Smooth muscle cell of the brain vasculature (primary cell): Measurements from ENCODE around the gene KIF25.

Experiments used
- DNase-seq: peaks from one replicate; pipeline ENCODE4 v3.0.0-alpha.2; 2012; ENCODE audit warnings: low read depth, low spot score

KIF25 gene

DNA sequence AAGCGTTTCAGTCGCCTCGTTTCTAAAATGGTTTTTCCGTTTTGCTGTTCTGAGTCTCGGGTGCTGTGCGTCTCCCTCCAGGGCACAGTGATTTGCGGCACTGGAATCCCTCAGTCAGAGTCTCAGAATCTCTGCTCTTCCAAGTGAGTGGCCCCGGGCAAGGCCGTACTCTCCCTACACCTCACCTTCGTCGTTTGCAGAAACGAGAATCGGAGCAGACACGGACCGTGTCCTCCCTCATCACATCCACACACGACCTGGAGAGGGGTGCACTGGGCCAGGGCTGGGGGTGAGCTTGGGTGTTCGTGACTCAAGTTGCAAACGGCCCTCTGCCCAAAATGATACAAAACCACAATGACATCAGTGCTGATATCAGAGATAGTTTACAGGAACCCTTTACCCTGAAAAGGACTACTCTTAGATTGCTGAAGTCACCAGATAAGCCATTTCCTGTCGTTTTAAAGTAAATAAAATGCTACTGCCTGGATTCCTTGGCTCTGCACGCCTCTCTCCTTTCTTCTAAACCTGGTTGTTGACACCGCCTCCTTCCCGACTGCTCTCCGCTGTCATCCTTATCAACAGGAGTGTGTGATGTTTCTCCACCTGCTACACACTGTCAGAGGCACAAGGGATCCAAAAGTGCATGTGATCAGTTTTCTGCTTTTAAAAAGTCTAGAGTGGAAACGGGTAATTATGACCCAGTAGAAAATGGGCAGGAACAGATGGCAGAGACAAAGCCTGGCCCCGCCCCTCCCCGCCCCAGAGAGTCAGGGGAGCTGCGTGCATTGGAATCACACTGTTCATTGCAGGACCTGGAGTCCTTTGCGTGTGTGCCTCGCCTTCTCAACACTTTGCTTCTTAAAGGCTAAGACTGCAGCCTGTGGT is 38.4 kb downstream of the KIF25 start:
- DNase-seq: no peak

- DNase-seq: no peak
These were observed 39.8 kb downstream of the KIF25 start for GRCh38 chr6:168037242-168037641.

DNA sequence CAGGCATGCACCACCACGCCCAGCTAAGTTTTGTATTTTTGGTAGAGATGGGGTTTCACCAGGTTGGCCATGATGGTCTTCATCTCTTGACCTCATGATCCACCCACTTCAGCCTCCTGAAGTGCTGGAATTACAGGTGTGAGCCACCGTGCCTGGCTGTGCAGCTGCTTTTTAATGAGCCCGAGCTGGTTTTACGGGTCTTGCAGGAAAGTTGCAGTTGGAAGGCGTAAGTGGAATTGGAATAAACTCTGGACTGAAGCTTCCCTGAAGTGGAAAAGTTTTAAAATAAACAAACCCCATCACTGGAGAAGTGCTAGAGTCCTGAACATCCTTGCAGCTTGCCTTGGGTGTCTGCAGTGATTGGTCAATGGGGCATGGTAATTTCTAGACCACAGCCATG is 40.4 kb downstream of the KIF25 start:
- no peak for DNase-seq

DNA sequence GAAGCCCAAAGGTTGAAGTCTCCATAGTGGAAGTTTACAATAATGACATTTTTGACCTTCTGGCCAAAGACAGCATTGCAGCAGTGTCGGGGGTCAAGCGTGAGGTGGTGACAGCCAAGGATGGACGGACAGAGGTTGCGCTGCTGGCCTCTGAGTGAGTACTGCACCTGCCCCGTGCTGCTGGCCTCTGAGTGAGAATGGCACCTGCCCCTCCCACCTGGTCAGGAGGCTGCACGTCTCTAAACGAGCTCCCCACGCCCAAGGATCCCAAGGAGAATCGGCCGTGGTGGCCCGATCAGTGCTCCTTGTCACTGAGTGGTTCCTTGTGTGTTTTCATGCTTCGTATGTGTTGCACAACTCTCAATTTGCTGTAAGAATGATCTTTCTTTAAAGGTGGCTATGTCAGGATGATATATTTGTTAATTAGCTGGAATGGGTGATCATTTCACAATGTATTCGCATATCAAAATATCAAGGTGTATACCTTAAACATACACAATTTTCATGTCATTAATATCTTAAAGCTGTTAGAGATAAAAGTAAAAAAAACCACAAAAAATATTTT is 41.2 kb downstream of the KIF25 start:
- DNase-seq: no peak

DNA sequence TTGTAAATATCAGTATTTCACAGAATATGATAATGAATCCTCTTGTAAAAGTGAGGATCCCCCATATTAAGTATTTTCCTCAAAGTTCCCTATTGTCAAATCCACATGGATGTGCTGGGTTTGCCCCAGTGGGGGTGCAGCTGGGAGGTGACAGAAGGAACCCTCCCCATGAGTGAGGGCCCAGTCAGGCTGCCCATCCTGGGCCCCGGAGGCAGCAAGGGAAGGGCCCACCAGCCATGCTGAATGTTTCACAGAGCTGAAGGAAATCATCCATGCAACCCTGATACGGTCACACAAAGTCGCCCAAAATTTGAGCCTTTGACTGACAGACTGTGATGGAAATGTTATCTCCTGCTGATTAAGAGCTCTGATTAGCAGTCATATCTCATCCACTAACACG is 41.8 kb downstream of the KIF25 start:
- no peak for DNase-seq

- no peak for DNase-seq
These were observed 42.4 kb downstream of the KIF25 start for GRCh38 chr6:168039849-168040248.

DNA sequence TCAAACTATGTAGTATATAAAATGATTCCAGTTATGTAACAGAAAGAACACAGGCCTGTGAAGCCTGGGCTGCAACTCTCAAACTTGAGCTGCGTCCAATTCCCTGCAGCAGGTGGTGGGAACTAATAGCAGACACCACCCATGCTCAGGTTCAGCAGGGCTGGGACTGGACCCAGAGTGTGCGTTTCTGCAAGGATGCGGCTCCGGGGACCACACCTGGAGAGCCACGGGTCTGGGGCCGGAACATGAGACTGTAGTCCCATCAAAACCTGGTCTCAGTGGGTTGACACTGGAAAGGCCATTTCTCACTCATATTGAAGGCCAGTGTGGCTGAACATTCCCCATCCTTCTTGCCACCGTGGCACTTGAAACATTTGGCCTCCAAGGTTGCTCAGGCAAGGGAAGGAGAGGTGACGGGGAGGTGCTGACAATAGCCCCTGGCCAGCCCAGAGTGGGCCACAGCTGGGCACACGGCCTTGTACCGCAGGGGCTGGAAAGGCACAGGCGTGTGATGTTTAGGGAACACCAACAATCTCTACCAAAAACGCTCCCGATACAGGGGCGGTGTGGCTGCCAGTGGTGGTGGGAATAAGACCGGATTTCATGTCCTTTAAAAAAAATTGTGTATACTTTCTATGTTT is 43.5 kb downstream of the KIF25 start:
- no peak for DNase-seq

DNA sequence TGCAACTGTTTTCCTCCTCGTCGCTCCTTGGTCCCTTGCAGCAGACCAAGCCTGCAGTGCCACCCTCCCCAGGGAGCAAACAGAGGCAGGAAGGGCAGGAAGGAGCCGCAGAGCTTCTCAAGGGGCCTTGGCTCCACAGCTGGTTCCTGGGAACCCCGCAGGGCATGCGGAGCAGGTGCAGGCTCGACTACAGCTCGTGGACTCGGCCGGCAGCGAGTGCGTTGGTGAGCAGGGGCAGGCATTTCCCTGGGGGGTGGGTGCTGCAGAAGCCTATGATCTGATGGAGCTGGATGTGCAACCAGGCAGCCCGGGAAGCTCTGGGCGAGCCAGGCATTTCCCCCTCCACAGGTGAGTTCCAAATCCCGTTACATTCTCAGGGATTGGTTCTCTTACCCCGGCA is 44.5 kb downstream of the KIF25 start:
- no peak for DNase-seq

GRCh38 chr6:168042426-168043192 is 45.1 kb downstream of the KIF25 start:
- no peak for DNase-seq

DNA sequence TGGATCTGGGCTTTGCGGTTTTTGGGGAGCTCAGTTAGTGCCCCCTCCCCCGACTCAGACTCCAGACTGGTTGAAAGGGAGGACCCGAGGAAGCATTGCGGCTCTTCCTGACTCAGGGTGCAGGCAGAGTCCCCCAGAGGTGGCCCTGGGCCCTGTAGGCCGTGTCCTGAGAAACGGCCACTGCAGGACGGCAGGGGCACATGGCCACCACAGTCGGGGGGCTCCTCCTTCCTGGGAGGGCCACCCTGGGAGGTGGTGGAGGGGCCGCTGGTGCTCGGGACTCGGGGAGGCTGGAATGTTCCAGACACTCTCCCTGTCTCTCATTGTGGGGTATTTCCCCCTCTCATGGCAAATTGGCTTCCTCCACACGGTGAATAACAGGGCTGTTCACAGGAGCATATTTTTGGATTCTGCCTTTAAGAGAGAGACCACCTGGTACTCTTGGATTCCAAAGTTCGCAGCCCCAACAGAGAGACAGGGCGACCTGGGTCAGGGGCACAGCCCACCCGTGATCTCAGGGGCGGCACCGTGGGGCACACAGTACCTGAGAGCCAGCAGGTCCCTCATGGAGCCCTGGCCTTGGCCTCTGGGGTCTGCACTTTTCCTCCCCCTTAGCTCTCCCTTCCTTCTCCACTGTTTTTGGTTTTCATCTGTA is 45.8 kb downstream of the KIF25 start:
- DNase-seq: no peak

DNA sequence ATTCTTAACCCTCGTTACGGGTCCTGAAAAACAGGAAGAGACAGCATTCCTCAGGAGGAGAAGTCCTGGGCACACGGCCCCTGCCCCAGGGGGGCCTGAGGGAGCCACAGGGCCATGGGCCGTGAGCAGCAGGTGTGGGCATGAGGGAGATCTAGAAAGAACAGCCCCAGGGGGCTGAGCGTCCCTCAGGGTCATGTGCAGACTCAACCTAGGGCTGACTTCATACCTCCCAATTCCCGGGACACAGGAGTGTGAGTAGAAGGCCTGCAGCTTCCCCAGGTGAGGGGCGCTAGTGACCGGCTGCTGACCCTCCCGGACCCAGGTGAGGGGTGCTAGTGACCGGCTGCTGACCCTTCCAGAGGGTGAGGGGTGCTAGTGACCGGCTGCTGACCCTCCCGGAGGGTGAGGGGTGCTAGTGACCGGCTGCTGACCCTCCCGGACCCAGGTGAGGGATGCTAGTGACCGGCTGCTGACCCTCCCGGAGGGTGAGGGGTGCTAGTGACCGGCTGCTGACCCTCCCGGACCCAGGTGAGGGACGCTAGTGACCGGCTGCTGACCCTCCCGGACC is 46.5 kb downstream of the KIF25 start:
- DNase-seq: no peak

DNA sequence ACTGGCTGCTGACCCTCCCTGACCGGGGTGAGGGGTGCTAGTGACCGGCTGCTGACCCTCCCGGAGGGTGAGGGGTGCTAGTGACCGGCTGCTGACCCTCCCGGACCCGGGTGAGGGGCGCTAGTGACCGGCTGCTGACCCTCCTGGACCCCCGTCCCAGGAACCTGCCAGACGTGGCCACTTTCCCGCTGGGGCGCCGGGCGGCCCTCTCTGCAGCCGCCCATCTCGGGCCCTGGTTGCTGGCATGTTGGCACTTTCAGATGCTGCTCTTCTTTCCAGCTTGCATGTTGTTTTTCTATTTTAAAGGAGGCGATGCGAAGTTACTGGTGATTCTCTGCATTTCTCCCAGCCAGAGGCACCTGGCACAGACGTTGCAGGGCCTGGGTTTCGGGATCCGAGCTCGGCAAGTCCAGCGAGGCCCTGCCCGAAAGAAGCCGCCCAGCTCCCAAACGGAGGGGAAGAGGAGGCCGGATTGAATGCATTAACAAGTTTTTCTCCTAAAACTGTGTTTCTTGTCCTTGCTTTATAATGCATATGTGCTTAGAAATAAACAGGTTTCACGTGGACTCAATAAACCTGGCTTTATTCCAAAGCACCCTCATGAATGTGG is 47.2 kb downstream of the KIF25 start:
- DNase-seq: no peak

DNA sequence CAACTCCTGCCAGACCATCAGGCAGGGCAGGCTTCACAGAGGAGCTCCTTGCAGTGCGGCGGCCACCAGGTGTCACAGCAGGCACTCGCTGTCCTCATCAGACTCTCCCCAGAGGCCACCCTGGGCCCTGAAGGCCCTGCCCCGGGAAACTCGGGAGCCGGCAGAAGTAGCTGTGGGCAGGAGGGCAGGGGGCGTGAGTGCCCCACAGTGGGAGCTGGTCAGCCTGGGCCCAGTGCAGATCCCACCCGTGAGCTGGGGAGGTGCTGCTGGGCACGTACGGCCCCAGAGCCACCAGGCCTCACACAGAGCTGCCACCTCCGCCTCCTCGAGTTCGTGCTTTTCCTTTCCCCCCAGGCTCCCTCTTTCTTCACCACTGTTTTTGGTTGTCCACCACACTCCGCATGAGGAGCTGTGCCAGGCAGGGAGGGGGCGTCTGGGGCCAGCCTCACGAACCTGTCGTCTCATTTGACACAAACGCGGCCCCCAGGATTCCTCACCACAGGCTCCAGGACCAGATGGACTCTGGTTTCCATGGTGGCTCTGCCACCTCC is 47.7 kb downstream of the KIF25 start:
- DNase-seq: no peak

GRCh38 chr6:168045706-168046620 is 48.5 kb downstream of the KIF25 start:
- no peak for DNase-seq

- no peak for DNase-seq
These were observed 49.2 kb downstream of the KIF25 start for GRCh38 chr6:168046696-168047095.

GRCh38 chr6:168047841-168048723 is 50.6 kb downstream of the KIF25 start:
- DNase-seq: no peak

- no peak for DNase-seq
These were observed 51.2 kb downstream of the KIF25 start for GRCh38 chr6:168048724-168049025.

- no peak for DNase-seq
These were observed 51.8 kb downstream of the KIF25 start for GRCh38 chr6:168049277-168049676.
